HepG2 (cell line): ENCODE measurements around the gene TAS2R5. TPM values are rescaled to one million over a fixed set of nuclear protein-coding genes. Genes with fewer than 3 reads are reported as not detected.

Experiments used
- ATAC-seq: fragments of 200-7000 bp; cut with Tn5 transposase; 3 replicates; pipeline ENCODE4 v1.9.1; 2020; ENCODE audit warnings: mild to moderate bottlenecking, moderate library complexity
- BruUV-seq: library from RNA; stranded (reverse); fragments of 400-500 nt; replicated peaks from 2 replicates; lab custom pipeline; 2021; lab: Mats Ljungman, UMichigan
- CTCF ChIA-PET: fragments of 300-600 bp; formaldehyde crosslinking; extraction: SDS; loops from one replicate; lab custom pipeline; 2021; ENCODE audit warnings: low total read pairs, inconsistent platforms, low intra/inter-chr PET ratio; lab: Yijun Ruan, JAX
- POLR2A ChIA-PET: fragments of 350-600 bp; sonication (Branson Sonifier 250); formaldehyde crosslinking; loops from one replicate; lab custom pipeline; 2020; ENCODE audit warnings: antibody characterized with exemption, inconsistent platforms; lab: Yijun Ruan, JAX
- DNase-seq: peaks from one replicate; pipeline ENCODE4 v3.0.0-alpha.2; 2015; ENCODE audit warnings: low spot score
- FAIRE-seq: peaks from 3 replicates; lab custom pipeline; 2011; peaks lifted over from hg19 to GRCh38; lab: Jason Lieb, UNC
- H2AFZ ChIP-seq: one replicate; pipeline ENCODE4 v1.6.1; 2011; ENCODE audit warnings: low read length, inconsistent platforms
- H3K27ac ChIP-seq: fragments of 300-600 bp; 3 replicates; pipeline ENCODE4 v1.8.0; 2011; ENCODE audit warnings: mixed run types, mild to moderate bottlenecking, mixed read lengths, low read length, inconsistent platforms; ENCODE audit not compliant: insufficient read depth; ENCODE audit errors: extremely low read length
- H3K27me3 ChIP-seq, 2 experiments: fragments of 200-600 bp in 1 of 2; 2 replicates in 1 of 2; 3 replicates in 1 of 2; pipeline versions ENCODE4 v1.6.0 to v1.8.0; 2011; ENCODE audit warnings: low read length in 2 of 2, mild to moderate bottlenecking in 2 of 2, moderate library complexity in 2 of 2, inconsistent platforms in 1 of 2; ENCODE audit not compliant: insufficient read depth in 2 of 2, control insufficient read depth in 1 of 2
- H3K36me3 ChIP-seq, 2 experiments: fragments of 200-600 bp in 1 of 2; replicated peaks in 1 of 2; 2 replicates in 1 of 2; 3 replicates in 1 of 2; pipeline versions ENCODE4 v1.5.1 to v1.8.0; 2011; ENCODE audit warnings: low read length in 2 of 2, inconsistent platforms in 1 of 2; ENCODE audit not compliant: insufficient read depth in 2 of 2, control insufficient read depth in 1 of 2
- H3K4me1 ChIP-seq: 2 replicates; pipeline ENCODE4 v1.5.1; 2012; ENCODE audit warnings: low read length, inconsistent platforms; ENCODE audit not compliant: insufficient read depth
- H3K4me2 ChIP-seq: 2 replicates; pipeline ENCODE4 v1.6.0; 2011; ENCODE audit warnings: low read depth, low read length, inconsistent platforms
- H3K4me3 ChIP-seq, 3 experiments: fragments of 200-600 bp in 1 of 3; sonication (generic), shearing (Covaris generic) in 1 of 3; replicated peaks in 1 of 3; 2 replicates each; pipeline ENCODE4 v1.5.1; 2011 to 2016; ENCODE audit warnings: low read length in 3 of 3, inconsistent platforms in 2 of 3, low read depth in 2 of 3, mild to moderate bottlenecking in 2 of 3, control low read depth in 1 of 3, mixed read lengths in 1 of 3; ENCODE audit not compliant: insufficient read depth in 1 of 3
- H3K79me2 ChIP-seq: one replicate; pipeline ENCODE4 v1.6.1; 2011; ENCODE audit warnings: low read length, inconsistent platforms; ENCODE audit not compliant: insufficient read depth
- H3K9ac ChIP-seq: 2 replicates; pipeline ENCODE4 v1.6.0; 2011; ENCODE audit warnings: mild to moderate bottlenecking, low read depth, low read length, inconsistent platforms; ENCODE audit not compliant: insufficient read depth
- H3K9me3 ChIP-seq: 2 replicates; pipeline ENCODE4 v1.5.1; 2012; ENCODE audit warnings: mild to moderate bottlenecking, low read length
- H4K20me1 ChIP-seq: 2 replicates; pipeline ENCODE4 v1.6.0; 2011; ENCODE audit warnings: inconsistent platforms, mild to moderate bottlenecking, low read length, moderate library complexity; ENCODE audit not compliant: insufficient read depth
- CEBPB ChIP-seq: IDR thresholded peaks from 2 replicates; pipeline ENCODE4 v1.6.1; 2011; ENCODE audit warnings: low read depth, low read length, improper control_type of control experiment, borderline replicate concordance
- HMG20B ChIP-seq: conservative IDR thresholded peaks from 2 replicates; pipeline ENCODE4 v1.6.1; 2016; ENCODE audit warnings: missing genetic modification reagents, missing compliant biosample characterization
- KLF16 ChIP-seq, 2 experiments: sonication (generic) in 1 of 2; formaldehyde crosslinking in 1 of 2; IDR thresholded peaks; 2 replicates each; pipeline versions ENCODE4 v1.6.1 to v1.8.0; 2016 to 2023; ENCODE audit warnings: missing genetic modification reagents in 2 of 2, missing compliant biosample characterization in 1 of 2
- MAFK ChIP-seq, 2 experiments: IDR thresholded peaks in 1 of 2; conservative IDR thresholded peaks in 1 of 2; 2 replicates each; pipeline ENCODE4 v1.6.1; 2011; ENCODE audit warnings: improper control_type of control experiment in 2 of 2, low read length in 2 of 2
- SKI ChIP-seq: fragments of 450-650 bp; IDR thresholded peaks from one replicate; pipeline ENCODE4 v1.6.1; 2018; ENCODE audit warnings: mild to moderate bottlenecking; ENCODE audit not compliant: partially characterized antibody
- ZBTB20 ChIP-seq: sonication (generic); formaldehyde crosslinking; IDR thresholded peaks from 2 replicates; pipeline ENCODE4 v1.8.1; 2023; ENCODE audit warnings: missing genetic modification reagents, low read depth, mild to moderate bottlenecking, borderline replicate concordance
- ZNF251 ChIP-seq: sonication (generic); formaldehyde crosslinking; IDR thresholded peaks from 2 replicates; pipeline ENCODE4 v1.9.0; 2021; ENCODE audit warnings: mild to moderate bottlenecking, missing genetic modification reagents
- ZNF615 ChIP-seq: sonication (generic); formaldehyde crosslinking; IDR thresholded peaks from 2 replicates; pipeline ENCODE4 v1.5.0; 2020; ENCODE audit warnings: mild to moderate bottlenecking, missing genetic modification reagents, borderline replicate concordance
- ZNF713 ChIP-seq: sonication (generic); formaldehyde crosslinking; IDR thresholded peaks from 2 replicates; pipeline ENCODE4 v1.4.0; 2020; ENCODE audit warnings: mild to moderate bottlenecking, missing genetic modification reagents
- ZNF782 ChIP-seq: sonication (generic); formaldehyde crosslinking; IDR thresholded peaks from 2 replicates; pipeline ENCODE4 v1.4.0; 2020; ENCODE audit warnings: missing genetic modification reagents, mild to moderate bottlenecking, borderline replicate concordance
- WGBS: methylation state at CpG from one replicate; pipeline ENCODE4 v1.1.6; 2017; ENCODE audit warnings: low lambda C conversion rate; 5-methylcytosine and 5-hydroxymethylcytosine counted together
- in situ Hi-C: cut with HindIII; loops from 2 replicates; pipeline ENCODE4 v1.10.0; 2017; ENCODE audit warnings: low pct_unique_long_range_greater_than_20kb; ENCODE audit not compliant: extremely low pct_ligation_motif_present
- intact Hi-C: fragments of 100-400 bp; cut with micrococcal nuclease; formaldehyde crosslinking; loops from one replicate; pipeline ENCODE4 v1.10.0; 2022; ENCODE audit not compliant: unreplicated experiment
- polyA plus RNA-seq, 8 experiments: library from polyadenylated mRNA; depleted of rRNA in 3 of 8; stranded (reverse) in 7 of 8; unstranded in 1 of 8; fragments of >200 nt; fragmentation: Illumina TruSeq in 4 of 8; extraction: Trizol in 4 of 8; gene quantifications; 2 replicates each; pipeline versions ENCODE4 v1.2.1 to v1.2.3, GENCODE V29; 2011 to 2016; ENCODE audit warnings: low read depth in 4 of 8, missing spikeins in 1 of 8, mixed read lengths in 1 of 8; ENCODE audit not compliant: insufficient read depth in 1 of 8
- total RNA-seq, 5 experiments: library from RNA; depleted of rRNA; stranded (reverse); fragments of >200 nt; fragmentation: Illumina TruSeq; extraction: Trizol; gene quantifications; 2 replicates each; pipeline ENCODE4 v1.2.3, GENCODE V29; 2016; ENCODE audit warnings: low read depth in 1 of 5
- TF ChIP-seq, protein P1 (sequence below), 2 experiments: fragments of 450-650 bp in 1 of 2; sonication (generic) in 1 of 2; formaldehyde crosslinking; IDR thresholded peaks; 2 replicates each; pipeline versions ENCODE4 v1.5.0 to v1.8.0; 2020 to 2022; ENCODE audit warnings: mild to moderate bottlenecking in 1 of 2, missing genetic modification reagents in 1 of 2
- TF ChIP-seq, protein P2 (sequence below): sonication (generic); formaldehyde crosslinking; IDR thresholded peaks from 2 replicates; pipeline ENCODE4 v1.9.0; 2022; ENCODE audit warnings: low read depth, missing genetic modification reagents
- TF ChIP-seq, protein P3 (sequence below): sonication (generic); formaldehyde crosslinking; IDR thresholded peaks from 2 replicates; pipeline ENCODE4 v1.4.0; 2020; ENCODE audit warnings: missing genetic modification reagents, mild to moderate bottlenecking, borderline replicate concordance

Gene TAS2R5
- total and polyA plus RNA-seq, 2 of the 13 experiments (the other 11 are each of a cell fraction or from before 2014, with no cell fraction given) = 1.7 to 2.9 TPM

GRCh38 chr7:141838581-141838980, 48.6 kb downstream of the TAS2R5 start (continued):
- TF ChIP-seq CEBPB (no peak), ZNF615 (no peak), SKI (no peak), HMG20B (CRISPR knock-in tag) (no peak), ZNF251 (CRISPR knock-in tag) (no peak), ZBTB20 (CRISPR knock-in tag) (no peak), ZNF713 (CRISPR knock-in tag) (no peak), ZNF782 (CRISPR knock-in tag) (no peak)
- TF ChIP-seq, protein P1, sequence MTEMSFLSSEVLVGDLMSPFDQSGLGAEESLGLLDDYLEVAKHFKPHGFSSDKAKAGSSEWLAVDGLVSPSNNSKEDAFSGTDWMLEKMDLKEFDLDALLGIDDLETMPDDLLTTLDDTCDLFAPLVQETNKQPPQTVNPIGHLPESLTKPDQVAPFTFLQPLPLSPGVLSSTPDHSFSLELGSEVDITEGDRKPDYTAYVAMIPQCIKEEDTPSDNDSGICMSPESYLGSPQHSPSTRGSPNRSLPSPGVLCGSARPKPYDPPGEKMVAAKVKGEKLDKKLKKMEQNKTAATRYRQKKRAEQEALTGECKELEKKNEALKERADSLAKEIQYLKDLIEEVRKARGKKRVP (CRISPR knock-in tag; IDR thresholded peaks at IDR 0.05) = no peak
- TF ChIP-seq, protein P2, sequence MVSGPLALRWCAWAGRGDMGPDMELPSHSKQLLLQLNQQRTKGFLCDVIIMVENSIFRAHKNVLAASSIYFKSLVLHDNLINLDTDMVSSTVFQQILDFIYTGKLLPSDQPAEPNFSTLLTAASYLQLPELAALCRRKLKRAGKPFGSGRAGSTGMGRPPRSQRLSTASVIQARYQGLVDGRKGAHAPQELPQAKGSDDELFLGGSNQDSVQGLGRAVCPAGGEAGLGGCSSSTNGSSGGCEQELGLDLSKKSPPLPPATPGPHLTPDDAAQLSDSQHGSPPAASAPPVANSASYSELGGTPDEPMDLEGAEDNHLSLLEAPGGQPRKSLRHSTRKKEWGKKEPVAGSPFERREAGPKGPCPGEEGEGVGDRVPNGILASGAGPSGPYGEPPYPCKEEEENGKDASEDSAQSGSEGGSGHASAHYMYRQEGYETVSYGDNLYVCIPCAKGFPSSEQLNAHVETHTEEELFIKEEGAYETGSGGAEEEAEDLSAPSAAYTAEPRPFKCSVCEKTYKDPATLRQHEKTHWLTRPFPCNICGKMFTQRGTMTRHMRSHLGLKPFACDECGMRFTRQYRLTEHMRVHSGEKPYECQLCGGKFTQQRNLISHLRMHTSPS = no peak

DNA sequence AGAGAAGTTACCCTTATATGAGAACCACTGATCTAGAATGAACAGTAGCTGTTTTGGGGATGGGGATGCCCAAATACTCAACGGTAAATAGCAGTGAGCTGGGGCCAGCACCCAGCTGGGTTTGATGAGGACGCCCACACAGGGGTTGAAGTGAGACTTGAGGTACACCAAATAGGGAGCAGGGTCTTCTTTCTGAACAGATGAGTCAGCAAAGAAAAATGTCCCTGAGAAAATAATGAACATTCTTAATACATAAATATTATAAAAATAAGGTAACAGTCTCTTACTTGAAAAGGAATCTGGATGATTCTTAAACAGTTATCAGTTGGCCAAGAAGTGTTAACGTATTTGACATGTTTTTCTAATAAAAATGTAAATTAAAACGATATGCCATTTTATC, 49.2 kb downstream of the TAS2R5 start:
- BruUV-seq = no TSS peak
- H3K4me3 ChIP-seq = no peak overlapping the region
- H3K4me2 ChIP-seq = no peak overlapping the region
- FAIRE-seq (no peak), DNase-seq (no peak), ATAC-seq (no peak)
- H3K9me3 ChIP-seq = no peaks in the 10 kb centered on the region
- ChIA-PET POLR2A (no interaction called here), CTCF (no interaction called here)
- H3K36me3 ChIP-seq = no peaks in the 10 kb centered on the region
- H2AFZ ChIP-seq = no peak overlapping the region
- TF ChIP-seq KLF16 (CRISPR knock-in tag; IDR thresholded peaks at IDR 0.05) (no peak), MAFK (conservative IDR thresholded peaks at IDR 0.05 in 1 of 2, IDR thresholded peaks at IDR 0.05 in 1 of 2; ENCODE audit: low read length in 2 of 2) (peak; percentile 12 to 57; a peak in 2 of 4 replicates)
- TF ChIP-seq, protein P3, sequence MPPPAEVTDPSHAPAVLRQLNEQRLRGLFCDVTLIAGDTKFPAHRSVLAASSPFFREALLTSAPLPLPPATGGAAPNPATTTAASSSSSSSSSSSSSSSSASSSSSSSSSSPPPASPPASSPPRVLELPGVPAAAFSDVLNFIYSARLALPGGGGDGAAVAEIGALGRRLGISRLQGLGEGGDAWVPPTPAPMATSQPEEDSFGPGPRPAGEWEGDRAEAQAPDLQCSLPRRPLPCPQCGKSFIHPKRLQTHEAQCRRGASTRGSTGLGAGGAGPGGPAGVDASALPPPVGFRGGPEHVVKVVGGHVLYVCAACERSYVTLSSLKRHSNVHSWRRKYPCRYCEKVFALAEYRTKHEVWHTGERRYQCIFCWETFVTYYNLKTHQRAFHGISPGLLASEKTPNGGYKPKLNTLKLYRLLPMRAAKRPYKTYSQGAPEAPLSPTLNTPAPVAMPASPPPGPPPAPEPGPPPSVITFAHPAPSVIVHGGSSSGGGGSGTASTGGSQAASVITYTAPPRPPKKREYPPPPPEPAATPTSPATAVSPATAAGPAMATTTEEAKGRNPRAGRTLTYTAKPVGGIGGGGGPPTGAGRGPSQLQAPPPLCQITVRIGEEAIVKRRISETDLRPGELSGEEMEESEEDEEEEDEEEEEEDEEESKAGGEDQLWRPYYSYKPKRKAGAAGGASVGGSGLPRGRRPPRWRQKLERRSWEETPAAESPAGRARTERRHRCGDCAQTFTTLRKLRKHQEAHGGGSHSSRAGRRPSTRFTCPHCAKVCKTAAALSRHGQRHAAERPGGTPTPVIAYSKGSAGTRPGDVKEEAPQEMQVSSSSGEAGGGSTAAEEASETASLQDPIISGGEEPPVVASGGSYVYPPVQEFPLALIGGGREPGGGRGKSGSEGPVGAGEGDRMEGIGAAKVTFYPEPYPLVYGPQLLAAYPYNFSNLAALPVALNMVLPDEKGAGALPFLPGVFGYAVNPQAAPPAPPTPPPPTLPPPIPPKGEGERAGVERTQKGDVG (CRISPR knock-in tag) = no peak
- 40% methylated on average over 4 of the region's 4 CpGs for WGBS
- H3K4me1 ChIP-seq = no peaks in the 10 kb centered on the region
- H3K27ac ChIP-seq = no peak overlapping the region
- in situ Hi-C loops = no loop called here
- intact Hi-C loops = no loop called here
- no peaks in the 10 kb centered on the region for H4K20me1 ChIP-seq
- no peaks in the 10 kb centered on the region for H3K27me3 ChIP-seq
- H3K79me2 ChIP-seq = no peaks in the 10 kb centered on the region
- H3K9ac ChIP-seq = no peak overlapping the region
